Lower leg skin (tissue), 4 donors: Measurements from ENCODE around the gene MAPT. TPM values are rescaled to one million over a fixed set of nuclear protein-coding genes. Genes with fewer than 3 reads are reported as not detected.
"Not testable (repeated sequence)": the region's sequence is repeated elsewhere in the genome, so short reads cannot be mapped to it uniquely, and the experiment has no call there.

Source experiments
- DNase-seq, 2 donors: peaks; one replicate each; pipeline ENCODE4 v3.0.0-alpha.2; 2019; ENCODE audit warnings: low spot score in 2 of 2
- H3K4me3 ChIP-seq: fragments of 200-600 bp; sonication (generic); 2 replicates; pipeline ENCODE4 v1.5.1; 2017; ENCODE audit warnings: mild to moderate bottlenecking, low read depth; ENCODE audit not compliant: poor library complexity, severe bottlenecking
- CTCF ChIP-seq, 3 donors: fragments of 450-650 bp; IDR thresholded peaks; one replicate each; pipeline ENCODE4 v1.5.1; 2016; ENCODE audit warnings: antibody characterized with exemption in 3 of 3, mild to moderate bottlenecking in 3 of 3, moderate library complexity in 2 of 3
- POLR2A ChIP-seq, 2 donors: fragments of 450-650 bp; IDR thresholded peaks; one replicate each; pipeline ENCODE4 v1.6.1; 2016 to 2017; ENCODE audit warnings: antibody characterized with exemption in 2 of 2, mild to moderate bottlenecking in 1 of 2, moderate library complexity in 1 of 2
- WGBS, 2 donors: methylation state at CpG; one replicate each; pipeline ENCODE4 v1.1.5; 2018; 5-methylcytosine and 5-hydroxymethylcytosine counted together
- intact Hi-C: fragments of 100-400 bp; cut with DNase I; formaldehyde crosslinking; loops from one replicate; pipeline ENCODE4 v1.15.0; 2023; ENCODE audit warnings: low total_unique reads
- total RNA-seq, 4 donors: library from RNA; depleted of rRNA; stranded (reverse); fragments of >200 nt; gene quantifications; one replicate each; pipeline ENCODE4 v1.1.0, GENCODE V29; 2016

The MAPT gene
- total RNA-seq, 4 donors from 2014 or later: 4.1 to 7.6 (median 6.2) TPM

DNA sequence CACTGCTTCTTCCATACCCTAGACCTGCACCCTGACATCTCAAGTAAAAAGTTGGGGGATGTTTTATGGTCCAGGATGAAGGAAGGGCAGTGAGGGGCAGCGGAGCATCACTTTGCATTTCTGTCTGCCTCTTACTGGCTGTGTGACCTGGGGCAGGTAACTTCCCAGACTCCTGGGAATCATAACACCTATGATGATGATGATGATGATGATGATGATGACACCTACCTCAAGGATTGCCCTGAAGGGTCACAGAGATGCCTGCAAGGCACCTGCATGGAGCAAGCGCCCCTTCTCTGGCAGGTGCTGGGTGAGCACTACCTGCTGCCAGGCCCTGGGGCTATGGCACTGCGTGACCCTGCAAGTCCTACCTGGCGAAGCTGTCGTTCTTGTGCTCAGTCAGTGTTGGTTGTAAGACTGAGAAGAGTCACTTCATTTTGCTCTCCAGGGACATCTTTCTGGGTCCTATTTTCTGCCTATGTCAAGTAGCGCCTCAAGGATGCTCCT is 58.5 kb downstream of the MAPT start:
- intact Hi-C loops: no loop called here
- no peak for DNase-seq
- no peak for TF ChIP-seq POLR2A (IDR thresholded peaks at IDR 0.05)
- no peak for TF ChIP-seq CTCF (IDR thresholded peaks at IDR 0.05)
- no peak overlapping the region for H3K4me3 ChIP-seq
- WGBS, 2 donors: 53 to 57% methylated on average over 5 to 6 of the region's 6 CpGs

GRCh38 chr17:45953561-45953960 is 59.2 kb downstream of the MAPT start:
- intact Hi-C loops: no loop called here
- TF ChIP-seq POLR2A (IDR thresholded peaks at IDR 0.05) (no peak), CTCF (IDR thresholded peaks at IDR 0.05) (no peak)
- H3K4me3 ChIP-seq: no peak overlapping the region
- WGBS, 2 donors: 91 to 94% methylated on average over 2 of the region's 2 CpGs
- DNase-seq: no peak

GRCh38 chr17:45954914-45955313 is 60.6 kb downstream of the MAPT start:
- TF ChIP-seq CTCF (IDR thresholded peaks at IDR 0.05) (no peak), POLR2A (IDR thresholded peaks at IDR 0.05) (no peak)
- no peak overlapping the region for H3K4me3 ChIP-seq
- intact Hi-C loops: no loop called here
- 65 to 68% methylated on average over 11 of the region's 11 CpGs for WGBS, 2 donors
- DNase-seq: no peak

- H3K4me3 ChIP-seq: no peak overlapping the region
- 73 to 80% methylated on average over 10 of the region's 10 CpGs for WGBS, 2 donors
- TF ChIP-seq POLR2A (IDR thresholded peaks at IDR 0.05) (no peak), CTCF (IDR thresholded peaks at IDR 0.05) (no peak)
- intact Hi-C loops: no loop called here
- no peak for DNase-seq
Measured at GRCh38 chr17:45955326-45955725, 61.0 kb downstream of the MAPT start.

DNA sequence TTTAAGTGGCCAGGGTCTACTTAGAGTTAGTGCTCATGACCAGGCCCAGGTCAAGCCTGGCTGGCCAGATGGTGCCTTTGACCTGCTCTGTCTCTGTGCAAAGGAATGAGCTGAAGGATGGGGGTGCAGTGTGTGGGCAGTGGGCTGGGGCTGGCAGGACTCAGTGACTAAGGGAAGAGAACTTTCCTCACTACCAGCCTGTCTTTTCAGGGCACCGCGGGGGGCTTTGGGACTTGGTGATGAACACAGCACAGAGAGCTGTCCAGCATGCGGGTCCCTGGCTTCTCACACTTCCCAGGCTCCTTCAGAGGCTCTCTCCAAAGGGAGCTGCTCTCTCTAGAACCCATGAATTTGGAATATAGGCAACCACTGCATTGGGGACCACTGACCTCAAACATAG is 61.7 kb downstream of the MAPT start:
- TF ChIP-seq POLR2A (IDR thresholded peaks at IDR 0.05) (no peak), CTCF (IDR thresholded peaks at IDR 0.05) (no peak)
- no peak overlapping the region for H3K4me3 ChIP-seq
- intact Hi-C loops: no loop called here
- DNase-seq: no peak
- 89 to 91% methylated on average over 3 of the region's 3 CpGs for WGBS, 2 donors

GRCh38 chr17:45956746-45957145 is 62.4 kb downstream of the MAPT start:
- intact Hi-C loops, DNase-seq, H3K4me3 ChIP-seq: not testable (repeated sequence)
- WGBS, 2 donors: 94 to 97% methylated on average over 4 of the region's 4 CpGs
